Pancreas (tissue), 10 donors: ENCODE data around the gene COL2A1. TPM values are rescaled to one million over a fixed set of nuclear protein-coding genes. Genes with fewer than 3 reads are reported as not detected.

Source experiments
- ATAC-seq, 4 donors: fragments of 200-7000 bp; cut with Tn5 transposase; one replicate each; pipeline versions ENCODE4 v1.8.0 to v1.9.1; 2020; ENCODE audit warnings: mild to moderate bottlenecking in 4 of 4, moderate library complexity in 4 of 4
- DNase-seq, 6 donors: peaks; one replicate each; pipeline ENCODE4 v3.0.0-alpha.2; 2020
- FAIRE-seq: peaks from 2 replicates; lab custom pipeline; 2012; peaks lifted over from hg19 to GRCh38; lab: Jason Lieb, UNC
- H3K27ac ChIP-seq, 4 donors: fragments of 200-600 bp; sonication (generic); 1 replicate in 3 of 4; 2 replicates in 1 of 4; pipeline versions ENCODE4 v1.5.0 to v1.8.0; 2020
- H3K27me3 ChIP-seq, 4 donors: fragments of 200-600 bp; one replicate each; pipeline ENCODE4 v1.8.0; 2021
- H3K36me3 ChIP-seq, 3 donors: fragments of 200-600 bp; sonication (generic) in 1 of 3; one replicate each; pipeline versions ENCODE4 v1.5.0 to v1.8.0; 2020 to 2021
- H3K4me1 ChIP-seq, 3 donors: fragments of 200-600 bp; one replicate each; pipeline ENCODE4 v1.8.0; 2021
- H3K4me3 ChIP-seq, 4 donors: fragments of 200-600 bp; sonication (generic) in 2 of 4; one replicate each; pipeline versions ENCODE4 v1.5.0 to v1.8.0; 2020 to 2021
- H3K9me3 ChIP-seq, 4 donors: fragments of 200-600 bp; one replicate each; pipeline ENCODE4 v1.8.0; 2021
- CTCF ChIP-seq, 4 donors: fragments of 200-600 bp; sonication (generic) in 3 of 4; IDR thresholded peaks; one replicate each; pipeline versions ENCODE4 v1.5.0 to v1.8.0; 2021; ENCODE audit warnings: antibody characterized with exemption in 4 of 4
- WGBS, 2 donors: extraction: QIAGEN DNeasy Blood & Tissue Kit; methylation state at CpG; one replicate each; pipeline ENCODE4 v1.1.7; 2013; 5-methylcytosine and 5-hydroxymethylcytosine counted together
- intact Hi-C, 3 donors: fragments of 100-400 bp; cut with DNase I; formaldehyde crosslinking; loops; one replicate each; pipeline versions ENCODE4 v1.11.1 to v1.14.2; 2022
- polyA plus RNA-seq, 2 donors: library from polyadenylated mRNA; stranded (reverse); fragments of 200-250 nt; gene quantifications; one replicate each; pipeline ENCODE4 v1.2.3, GENCODE V29; 2013
- total RNA-seq, 6 donors: library from RNA; stranded (reverse); fragmentation: NEBNext Ultra II Directional in 4 of 6; extraction: Animal tissue kit (Norgen Biotek cat#: 25700) in 4 of 6; gene quantifications; one replicate each; pipeline versions ENCODE4 v1.2.1 to v1.2.4, GENCODE V29; 2021 to 2023
- donor health status: healthy with polysubstance abuse.
- donor health status: DM: no; HTN: no; CAD: no; lungs with moderate emphysema.
- donor health status: DM: no; HTN: no; CAD: no.
- donor health status: control.
- donor health status: control.
- donor health status: Bipolar disorder and iron deficiency.
- donor health status: DM: yes; HTN: yes; CAD: no.
- donor health status: DM: no; HTN: no; CAD: no.
- donor health status: DM: no; HTN: no; CAD: no.
- donor health status: DM: yes; HTN: yes; CAD: no.

The COL2A1 gene
- total and polyA plus RNA-seq, 8 donors = 0.04 to 0.12 (median 0.06) TPM; not detected in 5

- intact Hi-C loops = no loop called here
- Histone ChIP-seq H3K27me3 (no peaks in the 10 kb centered on the region), H3K4me3 (no peak overlapping the region), H3K27ac (no peak overlapping the region), H3K36me3 (peaks cover 0 to 10% (median 0%) of the 10 kb centered on the region in 3 donors), H3K4me1 (no peaks in the 10 kb centered on the region), H3K9me3 (no peaks in the 10 kb centered on the region)
- DNase-seq = no peak
- WGBS, 2 donors = 49 to 61% methylated on average over 5 of the region's 5 CpGs
- TF ChIP-seq CTCF (IDR thresholded peaks at IDR 0.05) = no peak
- FAIRE-seq = no peak
- ATAC-seq = no peak
These were observed 36.6 kb downstream of the COL2A1 start for GRCh38 chr12:47967461-47968321.

GRCh38 chr12:47965581-47965980 is 38.7 kb downstream of the COL2A1 start:
- DNase-seq = no peak
- peaks cover 0 to 10% (median 0%) of the 10 kb centered on the region in 3 donors for H3K36me3 ChIP-seq
- H3K4me1 ChIP-seq = no peaks in the 10 kb centered on the region
- ATAC-seq = no peak
- H3K9me3 ChIP-seq = no peaks in the 10 kb centered on the region
- no peak overlapping the region for H3K27ac ChIP-seq
- intact Hi-C loops = no loop called here
- FAIRE-seq = no peak
- TF ChIP-seq CTCF (IDR thresholded peaks at IDR 0.05) = no peak
- no peak overlapping the region for H3K4me3 ChIP-seq
- no peaks in the 10 kb centered on the region for H3K27me3 ChIP-seq
- 71 to 74% methylated on average over 3 of the region's 3 CpGs for WGBS, 2 donors

- no peaks in the 10 kb centered on the region for H3K27me3 ChIP-seq
- FAIRE-seq (no peak), DNase-seq (peak in 1 of 6 donors; percentile 22), ATAC-seq (peak in 3 of 4 donors; percentile 5 to 7 (median 7))
- intact Hi-C loops = no loop called here
- no peaks in the 10 kb centered on the region for H3K4me1 ChIP-seq
- H3K9me3 ChIP-seq = no peaks in the 10 kb centered on the region
- 16 to 17% methylated on average over 18 of the region's 18 CpGs for WGBS, 2 donors
- peak overlapping the region; percentile 83 to 98 (median 94) for H3K4me3 ChIP-seq
- no peak for TF ChIP-seq CTCF (IDR thresholded peaks at IDR 0.05)
- no peak overlapping the region for H3K27ac ChIP-seq
- H3K36me3 ChIP-seq = peaks cover 0 to 10% (median 0%) of the 10 kb centered on the region in 3 donors
These were observed 40.1 kb downstream of the COL2A1 start for GRCh38 chr12:47964106-47964728.

GRCh38 chr12:47963340-47964040 is 40.8 kb downstream of the COL2A1 start, which contains the start of gene TMEM106C:
Gene TMEM106C (plus strand): TSS chr12:47963596. CDS start chr12:47964237, 641 bp downstream.
- Histone ChIP-seq H3K4me1 (no peaks in the 10 kb centered on the region), H3K27ac (no peak within 1 kb of the TSS), H3K27me3 (no peaks in the 10 kb centered on the region), H3K36me3 (peaks cover 0 to 8% (median 0%) of the 10 kb centered on the region in 3 donors), H3K9me3 (no peaks in the 10 kb centered on the region), H3K4me3 (peak within 1 kb of the TSS; percentile 83 to 98 (median 94))
- intact Hi-C loops = no loop called here
- FAIRE-seq (no peak), DNase-seq (peak; percentile 85 to 98 (median 92)), ATAC-seq (peak; percentile 99)
- 0% methylated on average over 58 to 59 of the region's 59 CpGs for WGBS, 2 donors
- peak; percentile 97 to 99 (median 97) for TF ChIP-seq CTCF (IDR thresholded peaks at IDR 0.05)
